GM19395 (cell line): ENCODE results near the gene PPFIA4.
A peak's percentile ranks its signal among the peaks of the same experiment; 100 is the strongest.
"Not testable (repeated sequence)": the region's sequence is repeated elsewhere in the genome, so short reads cannot be mapped to it uniquely, and the experiment has no call there.

Experiments used
- ATAC-seq: cut with Tn5 transposase; IDR thresholded peaks from one replicate; pipeline ENCODE4 v1.9.1; 2021; ENCODE audit warnings: mild to moderate bottlenecking, moderate library complexity; ENCODE audit not compliant: unreplicated experiment

PPFIA4 gene

DNA sequence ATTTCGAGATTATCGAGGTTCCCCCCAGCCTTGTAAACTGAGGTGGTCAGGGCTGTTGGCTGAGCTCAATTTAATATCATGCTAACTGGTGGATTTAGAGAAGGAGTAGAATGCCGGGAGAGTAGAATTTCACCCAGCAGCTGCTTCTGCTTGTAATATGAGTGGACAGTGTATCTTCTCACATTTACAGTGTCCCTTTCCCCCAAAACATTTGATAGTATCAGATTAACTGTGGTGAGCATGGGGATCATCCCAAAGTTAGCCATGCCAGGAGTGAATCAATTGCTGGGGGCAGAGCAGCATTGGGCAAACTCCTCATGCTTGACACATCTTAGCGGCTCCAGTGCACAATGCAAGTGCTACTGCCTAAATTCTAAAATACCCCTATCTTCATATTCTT, 9.2 kb upstream of the PPFIA4 start:
- ATAC-seq, result no peak

DNA sequence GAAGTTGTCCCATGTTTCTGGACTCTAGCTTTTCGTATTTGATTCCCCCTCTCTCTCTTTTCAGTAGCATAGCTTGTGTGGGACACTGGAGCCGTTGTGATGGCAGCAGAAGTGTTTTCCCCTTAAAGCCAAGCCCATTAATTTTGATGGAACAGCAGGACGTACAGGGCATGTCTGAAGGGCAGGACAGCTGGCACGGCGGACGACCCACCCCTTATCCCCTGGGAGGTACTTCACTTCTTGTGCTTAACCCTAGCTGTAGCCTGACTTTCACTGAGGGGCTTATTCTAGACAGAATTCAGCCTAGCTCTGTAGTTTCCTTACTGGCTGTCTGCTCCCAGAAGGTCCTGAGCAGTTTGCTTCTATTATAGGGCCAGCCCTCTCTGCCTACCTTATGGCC, 8.6 kb upstream of the PPFIA4 start:
- ATAC-seq, result no peak

DNA sequence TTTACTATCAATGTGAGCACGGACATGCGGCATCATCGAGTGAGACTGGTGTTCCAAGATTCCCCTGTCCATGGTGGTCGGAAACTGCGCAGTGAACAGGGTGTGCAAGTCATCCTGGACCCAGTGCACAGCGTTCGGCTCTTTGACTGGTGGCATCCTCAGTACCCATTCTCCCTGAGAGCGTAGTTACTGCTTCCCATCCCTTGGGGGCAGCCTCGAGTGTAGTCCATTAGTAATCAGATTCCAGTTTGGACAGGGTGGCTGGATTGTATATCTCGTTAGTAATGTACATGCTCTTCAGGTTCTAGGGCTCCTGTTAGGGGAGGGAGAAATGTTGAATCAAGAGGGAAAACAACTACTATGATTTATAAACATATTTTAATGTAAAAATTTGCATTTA, 3.4 kb upstream of the PPFIA4 start:
- not testable (repeated sequence) for ATAC-seq

DNA sequence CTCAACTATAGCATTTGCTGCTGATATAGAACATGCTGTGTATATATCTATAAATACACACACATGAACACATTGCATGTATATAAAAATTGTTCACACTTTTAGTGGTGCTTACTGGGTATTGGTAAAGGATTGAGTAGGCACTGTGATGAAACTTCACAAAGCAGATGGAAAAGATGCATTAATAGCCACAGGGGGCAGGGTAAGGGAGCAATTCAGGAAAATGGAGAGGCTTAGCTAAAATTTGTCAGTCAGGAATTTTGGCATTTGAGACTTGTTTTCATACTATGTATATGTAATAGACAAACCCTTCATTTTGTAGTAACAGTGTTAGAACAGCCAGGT, 633 bp upstream of the PPFIA4 start:
- no peak for ATAC-seq

DNA sequence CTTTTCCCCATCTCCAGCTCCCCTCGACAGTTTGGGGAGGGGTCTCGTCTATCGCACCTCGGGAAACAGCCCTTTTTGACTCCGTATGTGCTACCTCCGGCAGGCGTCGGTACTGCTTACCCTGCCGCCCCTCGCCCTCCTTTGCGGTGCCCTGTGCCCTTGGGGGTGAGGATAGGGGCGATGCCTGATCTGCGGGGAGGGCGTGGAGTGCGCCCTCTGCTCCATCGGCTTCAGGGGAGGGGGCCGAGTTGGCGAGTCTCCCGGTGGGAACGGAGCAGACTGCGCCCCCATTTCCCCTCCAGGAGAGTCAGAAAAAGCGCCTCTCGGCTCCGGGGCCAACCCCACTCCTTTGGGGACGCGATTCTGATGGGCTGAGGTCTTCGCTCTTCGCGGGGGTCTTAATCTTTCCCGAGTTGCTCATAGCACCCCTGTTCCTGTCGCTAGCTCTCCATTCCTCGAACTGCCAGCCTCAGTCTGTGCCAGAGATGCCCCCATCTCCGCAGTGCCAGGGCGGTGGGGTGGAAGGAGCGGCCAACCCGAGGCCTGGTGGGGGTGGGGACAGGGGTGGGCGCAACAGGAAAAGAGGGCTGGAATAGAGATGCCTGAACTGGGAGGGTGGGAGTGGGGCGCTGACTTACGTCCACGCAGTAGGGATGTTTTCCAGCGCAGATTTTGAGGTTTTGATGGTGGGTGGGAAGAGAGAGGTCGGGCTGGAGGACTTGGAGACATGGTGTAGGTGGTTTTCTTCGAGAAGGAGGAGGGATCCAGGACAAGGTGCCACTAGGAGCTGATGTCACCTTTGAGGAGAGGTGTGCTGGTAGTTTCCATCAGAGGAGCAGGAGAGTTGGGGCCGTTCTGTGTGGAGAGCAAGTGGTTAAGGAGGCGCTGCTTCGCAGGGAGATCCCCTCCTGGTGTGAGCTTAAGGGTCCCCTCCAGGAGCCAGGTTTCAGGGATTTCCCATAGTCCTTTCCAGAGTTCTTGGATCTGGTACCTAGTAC, 674 bp downstream of the PPFIA4 start:
- ATAC-seq, result peak; percentile 37

DNA sequence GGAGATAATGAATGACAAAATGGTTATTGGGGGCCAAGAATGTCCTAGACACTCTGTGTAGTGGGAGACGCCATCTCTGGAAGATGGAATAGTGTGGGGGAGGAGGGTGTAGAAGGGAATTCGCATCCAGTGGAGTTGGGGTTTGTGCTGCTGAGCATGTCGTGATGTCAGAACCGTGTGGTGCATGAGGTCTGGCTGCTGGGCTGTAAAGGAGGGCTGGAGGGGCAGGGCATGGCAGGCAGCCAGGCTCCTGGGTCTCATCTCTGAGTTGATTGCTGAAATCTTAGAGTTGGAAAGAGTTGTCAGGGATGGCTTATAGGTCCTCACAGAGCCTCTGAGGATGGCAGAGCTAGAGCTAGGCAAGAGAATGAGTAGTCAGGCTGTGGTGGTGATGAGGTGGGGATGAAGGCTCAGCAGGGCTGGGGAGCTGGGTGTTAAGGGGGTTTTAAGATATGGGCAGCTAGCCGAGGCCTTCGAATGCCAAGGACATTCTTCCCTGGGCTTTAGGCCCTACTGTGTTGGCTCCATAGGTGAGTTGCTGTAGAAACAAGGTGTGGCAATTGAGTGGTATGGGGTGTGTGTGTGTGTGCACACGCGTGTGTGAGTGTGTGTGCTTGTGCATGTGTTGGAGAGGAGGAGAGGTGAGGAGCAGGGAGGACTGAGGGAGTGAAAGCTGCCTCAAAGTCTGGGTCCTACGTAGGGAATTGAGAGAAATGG, 1.9 kb downstream of the PPFIA4 start:
- no peak for ATAC-seq

DNA sequence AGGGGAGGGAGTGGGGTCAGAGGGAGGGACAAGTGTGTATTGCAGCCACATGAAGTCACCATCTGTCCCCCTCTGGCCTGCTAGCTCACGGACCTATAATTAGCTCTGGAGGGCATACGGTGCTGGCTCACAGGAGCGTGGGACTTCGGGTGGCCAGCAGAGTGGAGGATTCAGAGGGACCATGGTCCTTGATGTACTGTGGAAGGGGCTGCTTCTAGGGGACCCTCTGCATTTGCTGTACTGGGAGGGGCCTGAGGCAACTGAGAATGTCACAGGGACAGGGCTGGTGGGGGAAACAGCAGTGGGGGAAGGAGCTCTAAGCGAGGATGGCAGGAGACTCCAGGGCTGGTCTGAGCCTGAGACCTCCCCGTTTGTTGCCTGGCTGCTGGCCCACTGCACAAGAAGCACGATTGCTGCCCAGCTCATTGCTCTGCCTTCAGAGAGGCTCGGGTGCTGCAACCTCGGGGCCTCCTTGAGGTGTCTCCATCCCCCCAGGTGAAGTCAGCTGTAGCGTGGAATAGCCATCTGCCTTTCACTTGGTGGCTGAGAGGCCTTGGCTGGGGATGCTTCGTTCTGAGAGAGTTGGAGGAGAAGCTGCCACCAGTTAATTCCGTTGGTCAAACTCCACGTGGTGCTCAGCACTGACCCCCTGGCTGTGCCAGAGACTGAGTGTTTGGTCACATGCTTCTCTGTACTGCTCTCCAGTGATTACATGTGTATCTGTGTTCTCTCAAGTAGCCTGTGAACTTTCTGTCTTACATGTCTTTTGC, 2.7 kb downstream of the PPFIA4 start:
- no peak for ATAC-seq

DNA sequence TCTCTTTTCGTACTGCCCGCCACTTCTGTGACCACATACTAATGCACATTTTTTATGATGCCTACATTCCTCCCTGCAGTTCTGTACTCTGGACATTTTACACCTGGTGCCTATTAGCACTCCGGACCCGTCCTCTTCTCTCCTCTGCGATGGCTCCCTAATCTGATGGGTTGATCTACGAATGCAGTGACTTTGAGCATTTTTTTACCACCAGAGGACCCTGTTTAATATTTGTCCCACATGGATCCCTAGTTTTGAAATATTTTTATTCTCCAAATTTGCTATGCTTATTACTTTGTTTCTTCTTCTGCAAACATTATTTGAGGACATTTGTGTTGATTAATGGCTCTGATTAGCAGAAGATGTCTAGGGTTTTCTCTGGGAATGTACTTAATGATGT, 5.2 kb downstream of the PPFIA4 start:
- no peak for ATAC-seq

DNA sequence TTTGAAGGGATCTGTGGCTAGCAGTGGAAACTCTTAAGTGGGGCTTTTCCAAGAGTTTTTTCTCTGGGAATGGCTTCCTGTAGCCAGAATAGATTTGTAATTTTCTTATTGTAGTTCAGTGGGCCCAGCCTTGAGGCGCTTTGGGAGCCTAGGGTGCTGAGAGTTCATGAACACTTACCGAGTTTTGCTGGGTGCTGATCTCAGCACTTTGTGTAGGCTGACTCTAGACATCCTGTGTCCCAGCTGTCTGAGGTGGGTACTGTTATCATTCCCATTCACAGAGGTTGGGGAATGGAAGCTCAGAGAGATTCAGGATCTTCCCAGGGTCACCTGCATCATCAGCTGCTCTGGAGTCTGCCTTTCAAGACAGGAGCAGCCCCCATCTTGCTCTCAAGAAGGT, 7.0 kb downstream of the PPFIA4 start:
- no peak for ATAC-seq

DNA sequence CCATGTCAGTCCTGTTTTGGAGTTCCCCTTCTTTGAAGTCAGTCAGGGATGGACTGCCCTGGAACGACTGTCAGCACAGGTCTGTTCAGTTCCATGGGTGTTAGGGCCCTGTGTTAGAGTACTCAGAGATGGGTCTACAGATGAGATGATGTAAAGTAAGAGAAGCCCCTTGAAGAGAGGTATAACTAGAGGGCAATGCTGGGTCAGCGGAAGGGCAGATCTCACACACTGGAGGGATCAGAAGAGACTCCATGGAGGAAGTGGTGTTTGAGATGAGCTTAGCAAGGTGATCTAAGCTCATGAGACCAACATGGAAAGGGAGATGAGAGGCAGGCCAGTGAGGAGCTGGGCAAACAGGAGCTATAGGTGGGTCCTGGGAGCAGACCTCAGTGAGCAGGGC, 7.6 kb downstream of the PPFIA4 start:
- no peak for ATAC-seq

DNA sequence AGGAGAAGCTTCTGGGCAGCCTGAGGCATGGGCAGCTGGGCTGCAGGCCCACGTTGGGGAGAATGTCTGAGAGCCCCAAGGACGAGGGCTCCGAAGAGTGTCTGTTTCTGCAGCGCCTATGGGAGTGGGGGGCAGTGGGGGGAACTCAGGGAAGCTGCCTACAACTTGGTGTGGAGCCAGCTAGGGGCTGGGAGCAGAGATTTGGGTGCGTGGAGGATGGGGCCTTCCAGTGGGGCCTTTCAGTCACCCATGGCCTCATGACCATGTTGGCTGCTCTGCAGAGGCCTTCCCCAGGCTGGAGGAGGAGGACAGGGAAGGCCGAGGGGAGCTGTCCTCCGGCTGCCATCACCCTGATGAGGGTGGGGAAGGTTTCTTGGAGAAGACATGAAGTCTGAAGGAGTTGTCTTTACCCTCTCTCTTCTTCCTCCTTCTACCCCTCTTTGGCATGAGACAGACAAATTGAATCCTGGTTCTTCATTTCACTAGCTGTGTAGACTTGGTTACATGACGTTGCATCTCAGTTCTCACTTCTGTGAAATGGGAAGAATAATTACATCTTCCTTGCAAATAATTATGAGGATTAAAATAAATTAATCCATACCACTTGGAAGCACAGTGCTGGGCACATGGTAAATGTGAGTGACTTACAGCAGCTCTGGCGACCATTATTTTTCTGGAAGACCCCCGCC, 8.3 kb downstream of the PPFIA4 start:
- no peak for ATAC-seq

DNA sequence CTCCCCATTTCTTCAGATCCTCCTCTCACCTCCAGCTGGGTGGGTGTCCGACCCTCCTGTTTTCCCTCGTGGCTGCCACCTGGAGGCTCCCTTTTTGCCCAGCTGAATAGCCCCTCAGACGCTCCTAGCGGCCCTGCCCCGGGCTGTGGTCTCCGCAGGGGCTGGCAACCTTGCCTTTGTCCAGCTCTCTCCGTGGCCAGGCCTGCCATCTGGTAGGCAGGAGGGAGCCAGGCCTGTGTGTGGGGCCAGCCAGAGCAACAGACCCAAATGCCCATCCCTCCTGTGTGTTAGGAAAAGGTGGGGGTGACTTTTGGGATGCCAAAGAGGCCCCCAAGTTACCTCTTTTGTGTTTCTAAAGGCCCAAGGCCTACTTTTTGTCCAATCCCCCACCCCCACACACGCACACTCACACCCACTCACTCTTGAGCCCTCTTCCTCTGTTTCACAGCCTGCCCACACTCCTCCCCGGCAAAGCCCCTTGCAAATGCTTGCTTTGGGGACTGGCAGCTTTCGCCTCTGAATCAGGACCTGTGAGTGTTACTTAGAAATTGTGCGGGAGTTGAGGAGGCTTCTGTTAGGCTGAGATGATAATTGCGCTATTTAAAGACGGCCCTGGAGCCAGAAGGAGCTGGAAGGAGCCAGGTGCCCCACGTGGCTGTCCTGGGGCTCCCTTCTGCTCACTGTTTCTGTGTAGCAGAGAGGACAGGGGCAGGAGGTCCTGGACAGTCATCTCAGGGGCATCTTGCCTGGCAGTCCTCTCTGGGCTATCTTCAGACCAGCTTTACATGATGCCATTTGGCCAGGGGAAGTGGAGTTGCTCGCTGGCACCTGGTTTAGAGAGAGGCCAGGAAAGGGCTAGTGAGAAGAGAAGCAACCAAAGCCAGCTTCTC, 9.1 kb downstream of the PPFIA4 start:
- ATAC-seq, result no peak

DNA sequence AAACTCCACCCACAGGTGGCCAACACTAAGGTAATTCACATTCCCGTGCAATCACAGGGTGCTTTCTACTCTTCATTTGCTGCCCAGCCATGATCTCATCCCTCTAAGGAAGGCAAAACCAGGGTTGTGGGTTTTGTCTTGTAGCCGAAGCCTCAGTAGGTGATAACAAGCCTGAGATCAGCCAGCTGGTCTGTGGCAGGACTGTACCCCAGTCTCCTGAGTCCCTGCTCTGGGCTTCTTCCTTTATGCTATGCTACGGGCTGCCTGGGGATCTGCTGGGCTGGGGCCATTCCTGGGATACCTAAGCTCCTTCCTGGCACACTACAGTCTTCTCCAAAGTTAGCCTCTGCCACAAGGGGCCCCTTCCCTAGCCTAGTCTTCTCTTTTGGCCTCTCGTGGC, 9.8 kb downstream of the PPFIA4 start:
- no peak for ATAC-seq

DNA sequence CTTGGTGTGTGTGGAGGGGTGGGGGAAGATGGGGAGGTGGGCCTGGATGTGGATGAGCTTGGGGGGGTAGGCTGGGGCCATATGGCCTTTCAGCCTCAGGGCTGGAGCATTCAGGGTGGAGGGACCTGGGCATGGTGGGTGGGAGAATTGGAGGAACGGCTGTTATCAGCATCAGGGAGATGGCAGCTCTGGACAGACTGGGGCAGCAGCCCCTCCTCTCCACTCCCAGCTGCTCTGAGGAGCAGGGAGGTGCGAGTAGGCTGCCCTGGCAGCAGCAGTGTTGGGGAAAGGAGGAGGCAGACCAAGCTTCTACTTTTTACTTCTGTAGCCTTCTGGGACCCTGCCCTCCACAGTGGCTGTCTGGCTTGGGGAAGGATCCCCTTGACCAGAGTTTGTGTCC, 10.2 kb downstream of the PPFIA4 start:
- ATAC-seq, result no peak

DNA sequence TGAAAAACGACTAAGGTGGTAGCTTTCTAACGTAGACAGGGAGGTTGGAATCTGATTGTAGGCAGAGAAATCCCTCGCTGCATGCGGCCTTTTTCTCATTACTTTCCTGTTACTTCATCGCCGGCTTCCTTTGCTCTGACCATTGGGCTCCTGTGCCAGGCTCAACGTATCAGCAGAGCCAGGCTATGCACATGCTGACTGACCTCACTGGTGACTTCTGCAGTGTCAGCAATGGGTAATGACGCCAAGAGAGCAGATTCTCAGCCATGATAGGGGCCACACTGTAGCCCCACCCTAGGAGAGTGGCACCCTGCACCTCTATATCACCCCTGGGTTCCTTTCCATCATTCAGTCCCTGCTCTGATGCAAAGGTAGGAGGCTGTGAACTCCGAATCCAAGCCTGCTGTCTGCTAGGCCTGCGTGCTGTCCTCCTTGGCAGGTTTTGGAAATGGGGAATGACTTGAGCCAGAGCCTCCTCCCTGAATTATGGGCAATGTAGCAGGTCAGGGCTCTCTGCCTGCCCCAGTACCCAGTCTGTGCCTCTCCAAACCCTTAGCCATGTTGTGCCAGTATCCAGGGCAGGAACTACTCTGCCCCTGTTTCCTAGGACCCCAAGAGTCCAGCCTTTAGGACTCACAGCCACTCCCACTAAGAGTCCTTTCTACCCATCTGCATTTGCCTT, 11.4 kb downstream of the PPFIA4 start:
- ATAC-seq, result no peak

DNA sequence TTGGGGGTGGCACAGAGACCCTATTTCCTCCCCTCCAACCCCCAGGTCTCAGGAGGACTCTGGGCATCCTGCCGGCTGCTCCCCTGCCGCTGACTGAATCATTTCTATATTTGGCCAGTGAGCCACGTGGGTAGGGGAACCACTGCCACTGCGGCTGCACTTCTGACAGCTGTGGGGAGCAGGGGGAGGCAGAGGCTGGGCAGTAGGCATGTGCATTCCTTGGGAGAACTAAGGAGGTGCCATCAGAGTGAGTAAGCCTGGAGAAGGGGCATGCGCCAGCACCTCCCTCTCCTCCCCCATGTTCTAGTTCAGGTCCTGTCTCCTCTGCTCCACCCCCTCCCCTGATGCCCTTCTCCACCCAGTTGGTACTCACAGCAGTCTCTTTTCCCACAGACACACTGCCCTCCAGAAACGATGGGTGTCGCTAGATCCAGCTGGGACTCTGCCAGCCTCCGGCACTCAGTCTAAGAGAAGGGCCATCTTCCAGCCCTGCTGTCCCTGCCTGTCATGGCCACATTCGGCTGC, 12.0 kb downstream of the PPFIA4 start:
- ATAC-seq, result no peak

DNA sequence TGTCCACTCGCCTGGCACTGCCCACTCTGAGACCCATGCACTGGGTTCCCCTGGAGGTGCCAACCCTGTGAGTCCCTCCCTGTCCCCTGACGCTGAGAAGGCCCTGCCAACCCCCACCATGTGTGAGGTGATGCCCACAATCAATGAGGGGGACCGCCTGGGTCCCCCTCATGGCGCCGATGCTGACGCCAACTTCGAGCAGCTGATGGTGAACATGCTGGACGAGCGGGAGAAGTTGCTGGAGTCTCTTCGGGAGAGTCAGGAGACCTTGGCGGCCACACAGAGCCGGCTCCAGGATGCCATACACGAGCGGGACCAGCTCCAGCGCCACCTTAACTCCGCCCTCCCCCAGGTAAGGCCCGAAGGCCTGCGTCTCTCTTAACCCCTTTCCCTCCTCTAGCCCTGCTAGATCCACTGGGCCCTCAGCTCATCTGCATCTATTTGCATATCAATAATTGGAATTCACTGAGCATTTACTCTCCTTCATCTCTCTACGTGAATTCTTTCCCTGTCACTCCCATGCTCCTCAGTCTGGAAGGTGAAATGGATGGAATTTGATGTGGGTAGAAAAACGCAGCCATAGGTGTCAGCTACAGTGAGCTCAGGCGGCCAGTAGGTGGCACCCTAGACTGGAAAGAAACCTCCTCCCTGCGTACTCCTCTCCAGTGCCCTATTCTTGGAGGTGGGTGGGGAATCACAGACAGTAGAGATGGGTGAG, 12.8 kb downstream of the PPFIA4 start:
- ATAC-seq, result peak; percentile 72
